T-helper 1 cell treated with Interleukin-12 subunit alpha and Interleukin-12 subunit beta and Interleukin-4 antibody, amounts not matched to agents 30 ng/mL and 1 ng/mL, for 36 hours (primary cell): ENCODE data around the gene ZNF248. TPM values are rescaled to one million over a fixed set of nuclear protein-coding genes. Genes with fewer than 3 reads are reported as not detected.
"Not testable (repeated sequence)": the region's sequence is repeated elsewhere in the genome, so short reads cannot be mapped to it uniquely, and the experiment has no call there.

Experiments used
- intact Hi-C: fragments of 100-400 bp; cut with micrococcal nuclease; formaldehyde crosslinking; loops from one replicate; pipeline ENCODE4 v1.15.1; 2024
- total RNA-seq: library from RNA; stranded (reverse); gene quantifications from 2 replicates; pipeline ENCODE4 v1.2.3, GENCODE V29; 2022

ZNF248 gene
- total RNA-seq, 1 donor from 2014 or later, result 7.2 TPM

DNA sequence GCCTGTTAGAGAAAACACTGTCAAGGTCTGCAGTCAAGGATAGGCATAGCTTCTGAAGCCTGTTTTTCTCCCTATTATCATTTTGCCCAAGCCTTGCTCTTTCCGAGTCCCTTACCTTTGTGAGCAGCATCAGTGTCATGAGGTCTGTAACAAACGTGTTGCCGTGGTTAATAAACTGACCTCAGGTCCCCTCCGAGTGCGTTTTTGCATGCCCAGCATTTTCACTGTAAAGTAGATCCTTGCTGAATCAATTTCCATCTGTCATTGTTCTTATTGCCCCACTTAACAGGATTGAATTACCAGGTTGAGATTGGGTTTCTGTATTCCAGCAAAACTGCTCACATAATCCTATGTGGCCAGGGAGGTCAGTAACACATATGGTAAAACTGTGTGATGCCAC is 110.3 kb downstream of the ZNF248 start:
- intact Hi-C loops, result no loop called here

GRCh38 chr10:37741831-37742230 is 115.6 kb downstream of the ZNF248 start:
- intact Hi-C loops, result no loop called here

DNA sequence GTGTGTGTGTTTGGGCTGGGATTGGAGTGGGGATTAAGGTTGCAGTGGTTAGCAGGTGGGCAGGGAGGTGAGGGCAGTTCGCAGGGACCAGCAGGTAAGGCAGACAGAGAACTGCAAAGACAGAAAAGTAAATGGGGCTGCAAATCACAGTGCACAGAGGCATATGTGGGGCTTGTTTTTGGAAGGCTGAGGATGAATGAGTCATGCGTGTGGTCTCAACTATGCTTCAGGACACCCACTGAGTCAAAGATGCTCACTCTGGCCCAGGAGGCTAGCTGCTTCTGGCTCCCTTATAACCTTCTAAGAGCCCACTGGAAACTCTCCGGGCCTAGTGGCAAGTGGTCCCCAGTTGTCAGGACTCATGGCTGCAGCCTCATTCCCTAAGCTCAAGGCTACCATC is 118.2 kb downstream of the ZNF248 start:
- intact Hi-C loops, result no loop called here

DNA sequence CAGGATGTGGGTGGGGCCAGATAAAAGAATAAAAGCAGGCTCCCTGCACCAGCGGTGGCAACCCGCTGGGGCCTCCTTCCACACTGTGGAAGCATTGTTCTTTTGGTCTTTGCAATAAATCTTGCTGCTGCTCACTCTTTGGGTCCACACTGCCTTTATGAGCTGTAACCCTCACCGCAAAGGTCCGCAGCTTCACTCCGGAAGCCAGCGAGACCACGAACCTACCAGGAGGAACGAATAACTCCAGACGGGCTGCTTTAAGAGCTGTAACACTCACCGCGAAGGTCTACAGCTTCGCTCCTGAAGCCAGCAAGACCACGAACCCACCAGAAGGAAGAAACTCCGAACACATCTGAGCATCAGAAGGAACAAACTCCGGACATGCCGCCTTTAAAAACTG is 119.2 kb downstream of the ZNF248 start:
- intact Hi-C loops, result not testable (repeated sequence)

- intact Hi-C loops, result no loop called here
Observed at GRCh38 chr10:37737336-37737735, 120.1 kb downstream of the ZNF248 start.

- intact Hi-C loops, result no loop called here
Observed at GRCh38 chr10:37736120-37736519, 121.3 kb downstream of the ZNF248 start.

DNA sequence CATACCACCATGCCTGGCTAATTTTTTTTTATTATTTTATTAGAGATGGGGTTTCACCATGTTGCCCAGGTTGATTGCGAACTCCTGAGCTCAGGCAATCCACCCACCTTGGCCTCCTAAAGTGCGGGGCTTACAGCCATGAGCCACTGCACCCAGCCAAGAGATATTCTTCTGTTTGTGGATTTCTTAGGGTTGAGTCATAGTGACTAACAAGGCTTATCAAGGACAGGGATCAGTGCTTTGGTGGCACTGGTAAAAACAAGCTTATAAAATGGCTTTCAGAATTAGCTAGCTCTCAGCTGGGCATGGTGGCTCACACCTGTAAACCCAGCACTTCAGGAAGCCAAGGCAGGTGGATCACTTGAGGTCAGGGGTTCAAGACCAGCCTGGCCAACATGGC is 122.4 kb downstream of the ZNF248 start:
- intact Hi-C loops, result no loop called here

Other genes with a start within 250 kb of the ZNF248 start
- 6.2 and 7.5 TPM in 2 replicates for gene ZNF25, start 119.0 kb upstream of the ZNF248 start, total RNA-seq
- gene ZNF33A, start 153.1 kb upstream of the ZNF248 start, total RNA-seq, result 29.8 and 32.0 TPM in 2 replicates
- 24.3 and 25.8 TPM in 2 replicates for gene ZNF37A, start 236.7 kb upstream of the ZNF248 start, total RNA-seq